ENCODE measurements around the gene EPDR1. TPM values are rescaled to one million over a fixed set of nuclear protein-coding genes. Genes with fewer than 3 reads are reported as not detected.

The EPDR1 gene
- total RNA-seq, 1 donor from 2014 or later: 74.4 TPM

DNA sequence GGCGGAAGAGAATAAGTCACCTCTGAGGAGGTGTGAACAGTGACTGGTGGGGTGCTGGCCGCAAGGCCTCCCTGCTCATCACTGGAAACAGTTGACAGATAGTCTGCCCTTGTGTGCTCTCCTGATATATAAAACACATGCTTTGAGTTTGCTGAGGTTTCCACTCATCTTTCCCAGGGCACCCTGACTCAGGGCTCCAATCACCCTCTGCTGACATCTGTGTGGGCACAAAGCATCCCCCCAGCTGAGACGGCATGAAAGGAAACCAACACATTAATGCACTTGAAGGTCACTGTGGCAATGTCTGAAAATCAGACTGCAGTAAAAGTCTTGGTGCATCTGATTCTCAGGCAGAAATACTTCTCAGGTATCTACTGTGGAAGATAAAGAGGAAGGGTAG lies 49.8 kb downstream of the EPDR1 start:
- DNase-seq: no peak
- TF ChIP-seq, protein P1, sequence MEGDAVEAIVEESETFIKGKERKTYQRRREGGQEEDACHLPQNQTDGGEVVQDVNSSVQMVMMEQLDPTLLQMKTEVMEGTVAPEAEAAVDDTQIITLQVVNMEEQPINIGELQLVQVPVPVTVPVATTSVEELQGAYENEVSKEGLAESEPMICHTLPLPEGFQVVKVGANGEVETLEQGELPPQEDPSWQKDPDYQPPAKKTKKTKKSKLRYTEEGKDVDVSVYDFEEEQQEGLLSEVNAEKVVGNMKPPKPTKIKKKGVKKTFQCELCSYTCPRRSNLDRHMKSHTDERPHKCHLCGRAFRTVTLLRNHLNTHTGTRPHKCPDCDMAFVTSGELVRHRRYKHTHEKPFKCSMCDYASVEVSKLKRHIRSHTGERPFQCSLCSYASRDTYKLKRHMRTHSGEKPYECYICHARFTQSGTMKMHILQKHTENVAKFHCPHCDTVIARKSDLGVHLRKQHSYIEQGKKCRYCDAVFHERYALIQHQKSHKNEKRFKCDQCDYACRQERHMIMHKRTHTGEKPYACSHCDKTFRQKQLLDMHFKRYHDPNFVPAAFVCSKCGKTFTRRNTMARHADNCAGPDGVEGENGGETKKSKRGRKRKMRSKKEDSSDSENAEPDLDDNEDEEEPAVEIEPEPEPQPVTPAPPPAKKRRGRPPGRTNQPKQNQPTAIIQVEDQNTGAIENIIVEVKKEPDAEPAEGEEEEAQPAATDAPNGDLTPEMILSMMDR (IDR thresholded peaks at IDR 0.05; ENCODE audit: borderline replicate concordance): no peak
- intact Hi-C loops (cut with micrococcal nuclease): no loop called here

DNA sequence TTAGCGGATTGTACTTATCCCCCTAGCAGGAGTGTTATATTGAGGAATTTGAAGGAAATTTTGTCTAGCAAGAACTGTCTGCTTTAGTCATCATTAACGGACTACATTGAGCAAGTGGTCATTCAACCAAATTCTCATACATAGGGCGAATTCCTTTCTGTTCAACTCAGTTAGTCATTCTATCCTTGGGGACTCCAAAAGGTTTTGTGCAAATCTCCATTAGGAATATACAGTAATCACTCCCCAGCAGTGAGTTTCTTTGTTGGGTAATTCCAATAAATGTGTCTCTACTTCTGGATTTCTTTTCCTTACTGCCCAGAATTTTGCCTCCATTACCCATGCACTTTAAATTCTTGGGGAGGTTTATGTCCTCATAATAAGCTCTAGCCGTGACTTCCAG lies 51.1 kb downstream of the EPDR1 start:
- H3K36me3 ChIP-seq: no peaks in the 10 kb centered on the region
- no peak overlapping the region for H3K4me3 ChIP-seq
- no peaks in the 10 kb centered on the region for H3K4me1 ChIP-seq
- intact Hi-C loops (cut with micrococcal nuclease): no loop called here
- TF ChIP-seq, protein P1 (IDR thresholded peaks at IDR 0.05; ENCODE audit: borderline replicate concordance): no peak
- no peak overlapping the region for H3K27ac ChIP-seq (replicated peaks)
- no peaks in the 10 kb centered on the region for H3K27me3 ChIP-seq (ENCODE audit: low read depth)
- H3K9me3 ChIP-seq (replicated peaks): no peaks in the 10 kb centered on the region
- DNase-seq: no peak

More for the DNA sequence above, 49.8 kb downstream of the EPDR1 start:
- Histone ChIP-seq H3K36me3 (no peaks in the 10 kb centered on the region), H3K4me1 (no peaks in the 10 kb centered on the region), H3K4me3 (no peak overlapping the region), H3K9me3 (replicated peaks) (no peaks in the 10 kb centered on the region), H3K27me3 (ENCODE audit: low read depth) (no peaks in the 10 kb centered on the region), H3K27ac (replicated peaks) (no peak overlapping the region)

DNA sequence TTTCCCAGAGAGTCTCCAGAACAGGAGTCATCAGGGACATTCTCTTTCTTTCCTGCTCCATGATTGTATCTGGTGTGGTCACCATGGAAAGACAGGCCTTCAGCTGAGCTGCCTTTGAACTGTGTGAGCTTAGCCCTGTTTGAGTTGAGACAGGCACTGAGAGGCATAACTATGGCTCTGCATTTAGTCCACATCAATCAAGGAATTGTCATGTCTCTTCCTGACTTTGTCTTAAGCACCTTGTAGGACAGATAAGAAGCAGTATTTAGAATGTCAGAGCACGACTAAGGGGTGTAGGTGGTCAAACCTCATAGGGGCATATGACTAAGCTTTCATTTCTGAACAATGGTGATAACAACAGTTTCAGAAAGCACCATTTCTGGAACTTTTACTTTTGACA lies 53.5 kb downstream of the EPDR1 start:
- Histone ChIP-seq H3K36me3 (no peaks in the 10 kb centered on the region), H3K9me3 (replicated peaks) (no peaks in the 10 kb centered on the region), H3K4me1 (no peaks in the 10 kb centered on the region), H3K4me3 (no peak overlapping the region), H3K27me3 (ENCODE audit: low read depth) (no peaks in the 10 kb centered on the region), H3K27ac (replicated peaks) (no peak overlapping the region)
- TF ChIP-seq, protein P1 (IDR thresholded peaks at IDR 0.05; ENCODE audit: borderline replicate concordance): no peak
- DNase-seq: no peak
- intact Hi-C loops (cut with micrococcal nuclease): no loop called here

DNA sequence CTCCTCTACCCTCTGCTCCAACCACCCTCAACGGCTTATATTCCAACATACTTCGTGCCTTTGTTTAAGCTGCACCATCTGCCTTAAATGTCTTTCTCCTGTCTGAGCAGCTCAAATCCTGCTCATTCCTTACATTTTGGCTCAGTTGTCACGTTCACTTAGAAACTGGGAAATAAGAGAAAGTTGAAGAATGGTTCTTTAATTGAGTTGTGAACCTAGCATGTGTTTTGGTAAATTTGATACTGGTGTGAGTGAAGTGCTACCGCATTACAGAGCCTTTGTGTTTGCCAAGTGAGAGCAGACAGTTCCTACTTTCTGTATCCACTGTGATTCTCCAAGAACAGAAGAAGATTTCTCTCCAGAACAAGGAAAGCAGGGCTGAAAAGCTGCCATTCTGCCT lies 54.3 kb downstream of the EPDR1 start:
- intact Hi-C loops (cut with micrococcal nuclease): no loop called here
- Histone ChIP-seq H3K27me3 (ENCODE audit: low read depth) (no peaks in the 10 kb centered on the region), H3K27ac (replicated peaks) (no peak overlapping the region), H3K4me1 (no peaks in the 10 kb centered on the region), H3K36me3 (no peaks in the 10 kb centered on the region), H3K9me3 (replicated peaks) (no peaks in the 10 kb centered on the region), H3K4me3 (no peak overlapping the region)
- TF ChIP-seq, protein P1 (IDR thresholded peaks at IDR 0.05; ENCODE audit: borderline replicate concordance): no peak
- DNase-seq: no peak

DNA sequence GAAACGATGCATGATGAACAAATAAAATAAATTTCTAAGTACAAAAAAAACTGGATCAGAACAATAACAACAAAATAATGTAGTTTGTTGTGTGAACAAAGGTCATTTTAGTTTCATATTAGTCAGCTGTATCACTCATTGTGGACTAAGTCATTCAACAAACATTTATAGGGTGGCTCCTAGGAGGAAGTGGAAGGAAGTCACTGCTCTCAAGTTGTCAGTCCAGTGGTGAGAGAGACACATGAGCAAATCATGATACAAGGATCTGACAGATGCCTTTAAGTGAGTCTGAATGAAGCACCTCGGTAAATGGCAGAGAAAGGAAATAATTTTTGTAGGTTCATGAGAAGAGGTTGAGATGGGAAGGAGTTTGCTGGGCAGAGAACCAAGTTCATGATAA lies 56.8 kb downstream of the EPDR1 start:
- Histone ChIP-seq H3K4me3 (no peak overlapping the region), H3K36me3 (no peaks in the 10 kb centered on the region), H3K9me3 (replicated peaks) (no peaks in the 10 kb centered on the region), H3K4me1 (no peaks in the 10 kb centered on the region), H3K27me3 (ENCODE audit: low read depth) (no peaks in the 10 kb centered on the region), H3K27ac (replicated peaks) (no peak overlapping the region)
- intact Hi-C loops (cut with micrococcal nuclease): no loop called here
- TF ChIP-seq, protein P1 (IDR thresholded peaks at IDR 0.05; ENCODE audit: borderline replicate concordance): no peak
- DNase-seq: no peak

DNA sequence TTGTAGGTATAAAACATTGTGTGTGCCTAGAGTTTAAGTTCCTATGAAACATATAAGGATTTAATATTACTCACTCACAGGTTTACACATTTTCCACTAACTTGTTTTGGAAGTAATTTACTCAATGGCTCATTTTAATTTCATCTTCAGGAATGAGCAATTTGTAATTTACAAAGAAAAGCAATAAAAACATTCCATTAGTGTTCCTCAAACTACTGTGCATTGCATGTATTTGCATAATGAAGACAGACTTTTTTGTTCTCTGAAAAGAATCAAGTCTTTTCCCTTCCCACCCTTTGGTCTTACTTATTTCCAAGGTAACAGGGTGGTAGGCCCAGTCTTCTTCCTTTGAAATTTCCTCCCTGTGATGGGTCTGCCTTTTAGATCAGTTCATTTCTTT lies 61.2 kb downstream of the EPDR1 start:
- Histone ChIP-seq H3K36me3 (no peaks in the 10 kb centered on the region), H3K9me3 (replicated peaks) (no peaks in the 10 kb centered on the region)
- intact Hi-C loops (cut with micrococcal nuclease): no loop called here

More for the DNA sequence above, 61.2 kb downstream of the EPDR1 start:
- TF ChIP-seq, protein P1 (IDR thresholded peaks at IDR 0.05; ENCODE audit: borderline replicate concordance): no peak
- H3K27me3 ChIP-seq (ENCODE audit: low read depth): no peaks in the 10 kb centered on the region
- DNase-seq: no peak
- no peaks in the 10 kb centered on the region for H3K4me1 ChIP-seq
- no peak overlapping the region for H3K4me3 ChIP-seq
- H3K27ac ChIP-seq (replicated peaks): no peak overlapping the region

Measured in left ventricle myocardium inferior (tissue), 1 donor.